ENCODE data around the gene LPP.

LPP gene

GRCh38 chr3:188236271-188236670 is 82.3 kb downstream of the LPP start:
- Histone ChIP-seq H3K36me3 (no peaks in the 10 kb centered on the region), H3K27me3 (no peaks in the 10 kb centered on the region), H3K9me3 (no peaks in the 10 kb centered on the region), H3K4me3 (ENCODE audit: low read depth, low read length) (no peak overlapping the region), H3K4me1 (no peaks in the 10 kb centered on the region)
- TF ChIP-seq, protein P1, sequence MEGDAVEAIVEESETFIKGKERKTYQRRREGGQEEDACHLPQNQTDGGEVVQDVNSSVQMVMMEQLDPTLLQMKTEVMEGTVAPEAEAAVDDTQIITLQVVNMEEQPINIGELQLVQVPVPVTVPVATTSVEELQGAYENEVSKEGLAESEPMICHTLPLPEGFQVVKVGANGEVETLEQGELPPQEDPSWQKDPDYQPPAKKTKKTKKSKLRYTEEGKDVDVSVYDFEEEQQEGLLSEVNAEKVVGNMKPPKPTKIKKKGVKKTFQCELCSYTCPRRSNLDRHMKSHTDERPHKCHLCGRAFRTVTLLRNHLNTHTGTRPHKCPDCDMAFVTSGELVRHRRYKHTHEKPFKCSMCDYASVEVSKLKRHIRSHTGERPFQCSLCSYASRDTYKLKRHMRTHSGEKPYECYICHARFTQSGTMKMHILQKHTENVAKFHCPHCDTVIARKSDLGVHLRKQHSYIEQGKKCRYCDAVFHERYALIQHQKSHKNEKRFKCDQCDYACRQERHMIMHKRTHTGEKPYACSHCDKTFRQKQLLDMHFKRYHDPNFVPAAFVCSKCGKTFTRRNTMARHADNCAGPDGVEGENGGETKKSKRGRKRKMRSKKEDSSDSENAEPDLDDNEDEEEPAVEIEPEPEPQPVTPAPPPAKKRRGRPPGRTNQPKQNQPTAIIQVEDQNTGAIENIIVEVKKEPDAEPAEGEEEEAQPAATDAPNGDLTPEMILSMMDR (IDR thresholded peaks at IDR 0.05; ENCODE audit: low read depth, low read length), result no peak
- DNase-seq, result no peak

DNA sequence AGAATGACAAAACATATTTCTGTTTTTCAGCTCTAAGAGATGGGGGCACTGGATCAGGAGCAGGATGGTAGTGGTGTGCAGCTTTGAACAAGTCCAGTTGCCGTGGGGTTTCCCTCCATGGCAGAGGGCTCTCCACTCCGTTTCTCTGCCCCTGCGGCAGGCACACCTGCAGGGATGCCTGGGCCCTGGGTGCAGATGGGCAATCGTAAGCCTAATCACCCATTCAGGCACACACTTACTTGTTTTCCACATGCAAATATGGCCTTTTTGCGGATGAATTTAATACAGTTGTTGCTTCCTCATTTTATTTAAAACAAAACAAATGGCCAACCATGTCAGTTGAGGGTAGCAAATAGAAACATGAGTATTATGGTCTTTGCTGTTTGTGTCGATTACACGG is 85.1 kb downstream of the LPP start:
- DNase-seq, result no peak
- H3K4me3 ChIP-seq (ENCODE audit: low read depth, low read length), result no peak overlapping the region
- TF ChIP-seq, protein P1 (IDR thresholded peaks at IDR 0.05; ENCODE audit: low read depth, low read length), result no peak
- no peaks in the 10 kb centered on the region for H3K36me3 ChIP-seq
- H3K4me1 ChIP-seq, result no peaks in the 10 kb centered on the region
- H3K9me3 ChIP-seq, result no peaks in the 10 kb centered on the region
- H3K27me3 ChIP-seq, result no peaks in the 10 kb centered on the region

DNA sequence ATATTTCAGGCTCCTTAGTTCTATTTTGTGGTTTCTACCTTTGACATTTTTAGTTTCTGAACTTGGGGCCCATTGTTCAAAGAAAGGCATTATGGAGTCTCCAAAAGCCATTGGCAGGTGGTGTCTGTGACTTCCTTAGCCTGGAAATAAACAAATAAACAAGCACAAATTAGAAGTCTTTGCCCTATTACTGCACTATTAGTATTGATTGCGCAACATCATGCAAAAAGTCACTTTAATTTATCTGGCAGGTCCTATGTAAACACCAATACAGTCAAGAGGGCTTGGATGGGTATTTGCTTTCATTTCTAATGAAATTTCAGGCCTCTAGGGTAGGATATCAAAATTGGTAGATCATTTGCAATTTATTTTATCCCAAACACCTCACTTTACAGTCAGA is 85.6 kb downstream of the LPP start:
- DNase-seq, result no peak
- H3K36me3 ChIP-seq, result no peaks in the 10 kb centered on the region
- H3K4me3 ChIP-seq (ENCODE audit: low read depth, low read length), result no peak overlapping the region
- H3K9me3 ChIP-seq, result no peaks in the 10 kb centered on the region
- TF ChIP-seq, protein P1 (IDR thresholded peaks at IDR 0.05; ENCODE audit: low read depth, low read length), result no peak
- no peaks in the 10 kb centered on the region for H3K4me1 ChIP-seq
- H3K27me3 ChIP-seq, result no peaks in the 10 kb centered on the region

GRCh38 chr3:188240189-188240981 is 86.4 kb downstream of the LPP start:
- TF ChIP-seq, protein P1 (IDR thresholded peaks at IDR 0.05; ENCODE audit: low read depth, low read length), result no peak
- Histone ChIP-seq H3K4me1 (no peaks in the 10 kb centered on the region), H3K27me3 (no peaks in the 10 kb centered on the region), H3K4me3 (ENCODE audit: low read depth, low read length) (no peak overlapping the region), H3K9me3 (no peaks in the 10 kb centered on the region), H3K36me3 (no peaks in the 10 kb centered on the region)
- no peak for DNase-seq

DNA sequence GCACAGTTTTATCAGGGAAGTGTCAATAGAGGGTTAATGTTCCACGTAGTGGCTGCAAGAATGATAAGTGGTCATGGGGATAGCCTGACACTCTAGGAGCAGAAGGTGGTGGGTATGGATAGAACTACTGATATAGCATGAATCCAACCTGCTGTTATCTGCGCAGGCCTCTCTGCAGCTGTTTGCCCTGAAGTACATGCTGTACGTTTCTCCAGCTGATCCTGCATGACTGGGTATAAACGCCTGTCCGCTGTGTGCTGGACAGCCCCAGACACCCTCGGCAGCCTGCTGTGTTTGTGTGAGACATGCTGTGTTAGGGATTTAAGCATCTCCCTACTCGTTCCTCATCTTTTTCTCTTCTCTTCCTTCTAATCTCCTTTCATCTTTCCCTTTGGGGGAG is 87.1 kb downstream of the LPP start:
- peak; percentile 15 for DNase-seq
- Histone ChIP-seq H3K27me3 (no peaks in the 10 kb centered on the region), H3K4me1 (no peaks in the 10 kb centered on the region), H3K9me3 (no peaks in the 10 kb centered on the region), H3K4me3 (ENCODE audit: low read depth, low read length) (no peak overlapping the region), H3K36me3 (no peaks in the 10 kb centered on the region)
- TF ChIP-seq, protein P1 (IDR thresholded peaks at IDR 0.05; ENCODE audit: low read depth, low read length), result no peak

DNA sequence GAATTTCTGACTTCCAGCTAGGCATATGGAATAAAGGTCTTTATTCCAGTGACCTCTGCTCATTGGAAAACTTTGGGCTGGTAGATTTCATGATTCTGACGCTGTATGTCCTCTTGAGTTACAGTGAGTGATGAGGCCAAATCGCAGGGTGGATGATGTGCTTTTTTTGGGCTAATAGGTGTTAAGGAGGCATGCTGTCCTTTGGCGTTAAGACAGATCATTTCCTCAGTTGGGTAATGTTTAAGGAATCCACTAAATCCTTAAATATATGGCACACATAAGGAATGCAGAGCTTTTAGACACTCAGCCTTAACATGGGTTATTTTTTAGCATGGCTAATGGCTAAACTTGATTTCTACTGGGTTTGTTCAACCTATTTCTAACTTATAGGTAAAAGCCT is 87.9 kb downstream of the LPP start:
- no peak for DNase-seq
- Histone ChIP-seq H3K4me3 (ENCODE audit: low read depth, low read length) (no peak overlapping the region), H3K36me3 (no peaks in the 10 kb centered on the region), H3K27me3 (no peaks in the 10 kb centered on the region), H3K4me1 (no peaks in the 10 kb centered on the region), H3K9me3 (no peaks in the 10 kb centered on the region)
- TF ChIP-seq, protein P1 (IDR thresholded peaks at IDR 0.05; ENCODE audit: low read depth, low read length), result no peak

Data from BE2C (cell line).